ENCODE measurements around the gene ENO4.

ENO4 gene

DNA sequence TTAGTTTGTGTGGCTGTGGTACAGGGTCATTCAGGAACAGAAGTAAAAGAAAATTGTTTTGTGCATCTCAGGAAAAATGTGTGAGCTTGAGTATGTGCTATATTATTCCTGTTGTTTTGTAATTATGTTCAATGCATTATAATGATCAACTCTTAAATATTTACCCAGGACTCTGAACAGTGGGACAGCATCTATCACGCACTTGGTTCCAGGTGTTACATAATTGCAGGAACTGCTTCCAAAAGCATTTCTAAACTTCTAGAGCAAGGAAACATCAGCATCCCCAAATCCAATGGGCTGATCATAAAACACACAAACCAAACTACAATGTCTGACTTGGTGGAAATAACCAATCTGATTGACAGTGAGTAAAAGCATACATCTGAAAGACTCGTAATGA is 26.6 kb downstream of the ENO4 start:
- DNase-seq (ENCODE audit: low read depth) = no peak
- no peak overlapping the region for H3K4me3 ChIP-seq (ENCODE audit: low read depth, low read length)
- TF ChIP-seq, protein P1, sequence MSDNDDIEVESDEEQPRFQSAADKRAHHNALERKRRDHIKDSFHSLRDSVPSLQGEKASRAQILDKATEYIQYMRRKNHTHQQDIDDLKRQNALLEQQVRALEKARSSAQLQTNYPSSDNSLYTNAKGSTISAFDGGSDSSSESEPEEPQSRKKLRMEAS (IDR thresholded peaks at IDR 0.05; ENCODE audit: low read depth, low read length) = no peak
- no peak for TF ChIP-seq POLR2A (IDR thresholded peaks at IDR 0.05; ENCODE audit: extremely low read depth, insufficient read length)
- no peak for TF ChIP-seq MYC (IDR thresholded peaks at IDR 0.05; ENCODE audit: low read depth, low read length)
- TF ChIP-seq, protein P2, sequence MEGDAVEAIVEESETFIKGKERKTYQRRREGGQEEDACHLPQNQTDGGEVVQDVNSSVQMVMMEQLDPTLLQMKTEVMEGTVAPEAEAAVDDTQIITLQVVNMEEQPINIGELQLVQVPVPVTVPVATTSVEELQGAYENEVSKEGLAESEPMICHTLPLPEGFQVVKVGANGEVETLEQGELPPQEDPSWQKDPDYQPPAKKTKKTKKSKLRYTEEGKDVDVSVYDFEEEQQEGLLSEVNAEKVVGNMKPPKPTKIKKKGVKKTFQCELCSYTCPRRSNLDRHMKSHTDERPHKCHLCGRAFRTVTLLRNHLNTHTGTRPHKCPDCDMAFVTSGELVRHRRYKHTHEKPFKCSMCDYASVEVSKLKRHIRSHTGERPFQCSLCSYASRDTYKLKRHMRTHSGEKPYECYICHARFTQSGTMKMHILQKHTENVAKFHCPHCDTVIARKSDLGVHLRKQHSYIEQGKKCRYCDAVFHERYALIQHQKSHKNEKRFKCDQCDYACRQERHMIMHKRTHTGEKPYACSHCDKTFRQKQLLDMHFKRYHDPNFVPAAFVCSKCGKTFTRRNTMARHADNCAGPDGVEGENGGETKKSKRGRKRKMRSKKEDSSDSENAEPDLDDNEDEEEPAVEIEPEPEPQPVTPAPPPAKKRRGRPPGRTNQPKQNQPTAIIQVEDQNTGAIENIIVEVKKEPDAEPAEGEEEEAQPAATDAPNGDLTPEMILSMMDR (IDR thresholded peaks at IDR 0.05; ENCODE audit: low read depth, low read length) = no peak

DNA sequence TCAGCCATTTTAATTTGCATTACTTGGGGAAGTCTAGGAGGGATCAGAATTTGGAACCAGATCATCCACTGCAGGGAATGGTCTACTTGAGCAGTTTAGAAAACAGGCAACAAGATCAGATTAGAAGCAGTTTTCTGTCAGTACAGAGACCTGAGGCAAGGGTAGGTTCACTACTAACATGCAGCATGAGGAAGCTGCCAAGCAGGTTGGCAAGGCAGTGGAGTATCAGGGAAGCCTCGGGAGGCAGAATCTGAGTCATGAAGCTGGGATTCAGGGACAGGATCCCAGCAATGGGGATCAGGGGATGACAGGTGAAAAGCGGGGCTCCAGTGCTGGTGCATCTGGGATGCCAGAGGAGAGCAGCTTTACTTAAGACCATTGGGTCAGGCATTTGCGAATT is 28.1 kb downstream of the ENO4 start:
- TF ChIP-seq, protein P1 (IDR thresholded peaks at IDR 0.05; ENCODE audit: low read depth, low read length) = no peak
- TF ChIP-seq, protein P2 (IDR thresholded peaks at IDR 0.05; ENCODE audit: low read depth, low read length) = no peak
- TF ChIP-seq POLR2A (IDR thresholded peaks at IDR 0.05; ENCODE audit: extremely low read depth, insufficient read length) = no peak
- no peak overlapping the region for H3K4me3 ChIP-seq (ENCODE audit: low read depth, low read length)
- no peak for DNase-seq (ENCODE audit: low read depth)

DNA sequence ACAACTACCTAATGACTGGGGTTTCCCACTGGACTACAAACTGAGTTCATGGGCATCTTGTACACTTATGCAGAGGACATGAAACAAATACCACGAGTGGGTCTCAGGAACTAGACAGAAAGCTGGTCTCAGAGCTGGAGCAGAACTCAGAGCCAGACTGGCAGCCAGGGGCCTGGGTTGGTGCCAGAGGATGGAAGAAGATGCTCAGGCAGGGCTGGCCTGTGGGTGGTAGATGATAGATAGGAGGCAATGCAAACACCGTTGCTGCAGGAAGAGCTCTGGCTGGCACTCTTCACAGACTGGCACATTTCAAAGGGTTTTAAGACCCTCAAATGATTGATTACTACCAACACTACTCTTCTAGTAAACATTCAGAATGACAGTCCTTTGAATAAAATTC is 28.8 kb downstream of the ENO4 start:
- DNase-seq (ENCODE audit: low read depth) = no peak
- TF ChIP-seq POLR2A (IDR thresholded peaks at IDR 0.05; ENCODE audit: extremely low read depth, insufficient read length) (no peak), MYC (IDR thresholded peaks at IDR 0.05; ENCODE audit: low read depth, low read length) (no peak)
- TF ChIP-seq, protein P1 (IDR thresholded peaks at IDR 0.05; ENCODE audit: low read depth, low read length) = no peak
- no peak overlapping the region for H3K4me3 ChIP-seq (ENCODE audit: low read depth, low read length)

DNA sequence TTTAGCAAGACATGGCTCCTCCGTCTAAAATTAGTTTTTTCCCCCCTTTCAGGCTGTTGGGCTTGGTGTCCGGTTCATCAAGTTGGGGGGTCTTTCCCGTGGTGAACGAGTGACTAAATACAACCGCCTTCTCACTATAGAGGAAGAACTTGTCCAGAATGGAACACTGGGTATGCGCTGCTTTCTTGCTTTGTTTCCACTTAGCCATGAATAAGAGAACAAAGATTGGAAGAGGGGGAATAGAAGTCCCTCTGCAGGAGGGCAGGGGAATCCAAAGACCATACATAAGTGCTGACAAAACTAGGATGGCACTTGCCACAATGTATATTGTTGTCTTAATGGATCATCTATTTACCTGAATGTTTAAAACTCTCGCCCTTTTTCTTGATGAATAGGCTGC is 30.5 kb downstream of the ENO4 start:
- TF ChIP-seq MYC (IDR thresholded peaks at IDR 0.05; ENCODE audit: low read depth, low read length) (no peak), POLR2A (IDR thresholded peaks at IDR 0.05; ENCODE audit: extremely low read depth, insufficient read length) (no peak)
- TF ChIP-seq, protein P2 (IDR thresholded peaks at IDR 0.05; ENCODE audit: low read depth, low read length) = no peak
- TF ChIP-seq, protein P1 (IDR thresholded peaks at IDR 0.05; ENCODE audit: low read depth, low read length) = no peak
- H3K4me3 ChIP-seq (ENCODE audit: low read depth, low read length) = no peak overlapping the region
- DNase-seq (ENCODE audit: low read depth) = no peak

GRCh38 chr10:116880716-116881482 is 31.6 kb downstream of the ENO4 start:
- TF ChIP-seq MYC (IDR thresholded peaks at IDR 0.05; ENCODE audit: low read depth, low read length) (no peak), POLR2A (IDR thresholded peaks at IDR 0.05; ENCODE audit: extremely low read depth, insufficient read length) (no peak)
- TF ChIP-seq, protein P2 (IDR thresholded peaks at IDR 0.05; ENCODE audit: low read depth, low read length) = no peak
- TF ChIP-seq, protein P1 (IDR thresholded peaks at IDR 0.05; ENCODE audit: low read depth, low read length) = no peak
- H3K4me3 ChIP-seq (ENCODE audit: low read depth, low read length) = no peak overlapping the region
- DNase-seq (ENCODE audit: low read depth) = no peak

- TF ChIP-seq POLR2A (IDR thresholded peaks at IDR 0.05; ENCODE audit: extremely low read depth, insufficient read length) = no peak
- TF ChIP-seq, protein P1 (IDR thresholded peaks at IDR 0.05; ENCODE audit: low read depth, low read length) = no peak
- no peak for TF ChIP-seq MYC (IDR thresholded peaks at IDR 0.05; ENCODE audit: low read depth, low read length)
- TF ChIP-seq, protein P2 (IDR thresholded peaks at IDR 0.05; ENCODE audit: low read depth, low read length) = no peak
- no peak overlapping the region for H3K4me3 ChIP-seq (ENCODE audit: low read depth, low read length)
- DNase-seq (ENCODE audit: low read depth) = no peak
These were observed 33.3 kb downstream of the ENO4 start for GRCh38 chr10:116882639-116883038.
